K562 (cell line): ENCODE measurements around the gene MAP3K4. TPM values are rescaled to one million over a fixed set of nuclear protein-coding genes. Genes with fewer than 3 reads are reported as not detected.

Experiments used
- ARNT ChIP-seq, 2 experiments: fragments of 450-650 bp; IDR thresholded peaks; 2 replicates each; pipeline ENCODE4 v1.6.1; 2016; ENCODE audit warnings: mild to moderate bottlenecking in 1 of 2
- BCLAF1 ChIP-seq, 2 experiments: fragments of 450-650 bp in 1 of 2; IDR thresholded peaks; 2 replicates each; pipeline ENCODE4 v1.6.1; 2011 to 2017; ENCODE audit warnings: low read depth in 2 of 2, antibody characterized with exemption in 1 of 2, borderline replicate concordance in 1 of 2, low read length in 1 of 2, mild to moderate bottlenecking in 1 of 2, mixed read lengths in 1 of 2; ENCODE audit not compliant: control insufficient read depth in 1 of 2
- CREM ChIP-seq: IDR thresholded peaks from 2 replicates; pipeline ENCODE4 v1.6.1; 2014; ENCODE audit warnings: antibody characterized with exemption, low read depth
- GMEB1 ChIP-seq: fragments of 250-450 bp; sonication (Bioruptor Pico); IDR thresholded peaks from 2 replicates; pipeline ENCODE4 v1.4.0; 2020; ENCODE audit warnings: mild to moderate bottlenecking
- MEIS2 ChIP-seq: fragments of 450-650 bp; IDR thresholded peaks from 2 replicates; pipeline ENCODE4 v1.6.1; 2014; ENCODE audit warnings: mild to moderate bottlenecking; ENCODE audit not compliant: partially characterized antibody
- NCOR1 ChIP-seq: fragments of 450-650 bp; IDR thresholded peaks from 2 replicates; pipeline ENCODE4 v1.6.1; 2016; ENCODE audit warnings: mild to moderate bottlenecking, moderate library complexity
- PCBP2 ChIP-seq: fragments of 200-400 bp; formaldehyde crosslinking; IDR thresholded peaks from 2 replicates; pipeline ENCODE4 v1.6.1; 2018; ENCODE audit warnings: low read length, low read depth, mild to moderate bottlenecking, moderate library complexity; ENCODE audit not compliant: poor library complexity, severe bottlenecking
- PREB ChIP-seq: sonication (generic); formaldehyde crosslinking; IDR thresholded peaks from 2 replicates; pipeline ENCODE4 v1.8.1; 2023; ENCODE audit warnings: mild to moderate bottlenecking, missing genetic modification reagents
- RBBP5 ChIP-seq: fragments of 200-600 bp; sonication (generic); IDR thresholded peaks from 2 replicates; pipeline ENCODE4 v1.6.1; 2012; ENCODE audit warnings: borderline replicate concordance, mild to moderate bottlenecking, low read length, control low read depth, inconsistent platforms; ENCODE audit not compliant: insufficient read depth, poor library complexity, severe bottlenecking
- SETDB1 ChIP-seq: IDR thresholded peaks from one replicate; pipeline ENCODE4 v1.6.1; 2012; ENCODE audit warnings: low read length, control low read depth, inconsistent platforms
- UBTF ChIP-seq, 2 experiments: IDR thresholded peaks; 2 replicates each; pipeline ENCODE4 v1.6.1; 2012; ENCODE audit warnings: improper control_type of control experiment in 2 of 2, low read depth in 2 of 2, low read length in 2 of 2, borderline replicate concordance in 1 of 2
- ZHX1 ChIP-seq: fragments of 150-350 bp; conservative IDR thresholded peaks from 2 replicates; pipeline ENCODE4 v1.6.1; 2014; ENCODE audit warnings: low read length
- ZNF280B ChIP-seq: fragments of 250-450 bp; sonication (Bioruptor Pico); IDR thresholded peaks from 2 replicates; pipeline ENCODE4 v1.5.1; 2021; ENCODE audit warnings: mild to moderate bottlenecking
- polyA plus RNA-seq, 8 experiments: library from polyadenylated mRNA; depleted of rRNA in 4 of 8; stranded (reverse) in 5 of 8; unstranded in 3 of 8; fragments of >200 nt; fragmentation: Nextera tagmentation in 2 of 8; fragmentation: Illumina TruSeq in 1 of 8; extraction: Ambion mirVana in 2 of 8; extraction: Trizol in 1 of 8; gene quantifications; 2 replicates each; pipeline versions ENCODE4 v1.2.1 to v1.2.3, GENCODE V29; 2011 to 2014; ENCODE audit warnings: inconsistent platforms in 1 of 8, missing spikeins in 1 of 8
- total RNA-seq, 7 experiments: library from RNA; depleted of rRNA in 6 of 7; stranded (reverse); fragments of >200 nt in 6 of 7; fragmentation: Illumina TruSeq in 2 of 7; extraction: Trizol in 2 of 7; gene quantifications; 2 replicates each; pipeline versions ENCODE4 v1.2.1 to v1.2.3, GENCODE V29; 2011 to 2021; ENCODE audit warnings: low replicate concordance in 1 of 7

The MAP3K4 gene
- total and polyA plus RNA-seq, 9 of the 15 experiments (the other 6 are each of a cell fraction or from before 2014, with no cell fraction given): 21.0 to 77.2 (median 48.9) TPM

- no peak for TF ChIP-seq ZNF280B (CRISPR knock-in tag)
- TF ChIP-seq PREB: 0 out of 2 replicates have a peak, but pooled peaks have one; percentile 88
- peak; percentile 78 for TF ChIP-seq CREM
- peak; percentile 46 for TF ChIP-seq MEIS2
- TF ChIP-seq ZHX1: no peak
- no peak for TF ChIP-seq BCLAF1 (IDR thresholded peaks at IDR 0.05; ENCODE audit: borderline replicate concordance in 1 of 2, control insufficient read depth in 1 of 2, low read depth in 2 of 2, low read length in 1 of 2)
- TF ChIP-seq NCOR1: 0 out of 2 replicates have a peak, but pooled peaks have one; percentile 33
- TF ChIP-seq RBBP5: peak; percentile 99
- peak; percentile 74 for TF ChIP-seq GMEB1
- TF ChIP-seq ARNT (IDR thresholded peaks at IDR 0.05): no peak
- peak; percentile 78 to 92 for TF ChIP-seq UBTF (IDR thresholded peaks at IDR 0.05; ENCODE audit: borderline replicate concordance in 1 of 2, low read depth in 2 of 2, low read length in 2 of 2)
- peak; percentile 44 for TF ChIP-seq PCBP2
- TF ChIP-seq SETDB1: peak; percentile 67
Measured at GRCh38 chr6:160991406-160992060, at the start of gene MAP3K4 (continued).
